Activated naive CD4-positive, alpha-beta T cell treated with anti-CD3 and anti-CD28 coated beads, Interleukin-2, amount 50 U/mL, for 24 hours (primary cell): Measurements from ENCODE around the gene REG4.

ENCODE experiments used
- H3K27ac Mint-ChIP-seq: one replicate; pipeline ENCODE4 v1.8.0; 2021; ENCODE audit warnings: mild to moderate bottlenecking, mixed read lengths
- H3K27me3 Mint-ChIP-seq: one replicate; pipeline ENCODE4 v1.8.0; 2021; ENCODE audit warnings: mixed read lengths
- H3K36me3 Mint-ChIP-seq: one replicate; pipeline ENCODE4 v1.8.0; 2021; ENCODE audit warnings: mixed read lengths
- H3K4me1 Mint-ChIP-seq: one replicate; pipeline ENCODE4 v1.8.0; 2021; ENCODE audit warnings: mixed read lengths
- H3K4me3 Mint-ChIP-seq: one replicate; pipeline ENCODE4 v1.8.0; 2021; ENCODE audit warnings: mild to moderate bottlenecking, mixed read lengths
- H3K9me3 Mint-ChIP-seq: one replicate; pipeline ENCODE4 v1.8.0; 2021; ENCODE audit warnings: mixed read lengths

Gene REG4

GRCh38 chr1:119816407-119816806 lies 5.1 kb upstream of the REG4 start:
- H3K27ac Mint-ChIP-seq: no peak overlapping the region
- peaks cover 6% of the 10 kb centered on the region for H3K27me3 Mint-ChIP-seq
- no peaks in the 10 kb centered on the region for H3K4me1 Mint-ChIP-seq
- H3K36me3 Mint-ChIP-seq: no peaks in the 10 kb centered on the region
- no peak overlapping the region for H3K4me3 Mint-ChIP-seq
- H3K9me3 Mint-ChIP-seq: no peaks in the 10 kb centered on the region

- H3K4me1 Mint-ChIP-seq: no peaks in the 10 kb centered on the region
- H3K9me3 Mint-ChIP-seq: no peaks in the 10 kb centered on the region
- H3K27ac Mint-ChIP-seq: no peak overlapping the region
- H3K36me3 Mint-ChIP-seq: no peaks in the 10 kb centered on the region
- no peak overlapping the region for H3K4me3 Mint-ChIP-seq
- peaks cover 6% of the 10 kb centered on the region for H3K27me3 Mint-ChIP-seq
Observed at GRCh38 chr1:119815928-119816327, 4.7 kb upstream of the REG4 start.

- no peak overlapping the region for H3K27ac Mint-ChIP-seq
- H3K4me1 Mint-ChIP-seq: no peaks in the 10 kb centered on the region
- peaks cover 6% of the 10 kb centered on the region for H3K27me3 Mint-ChIP-seq
- no peak overlapping the region for H3K4me3 Mint-ChIP-seq
- no peaks in the 10 kb centered on the region for H3K36me3 Mint-ChIP-seq
- H3K9me3 Mint-ChIP-seq: no peaks in the 10 kb centered on the region
Observed at GRCh38 chr1:119815361-119815760, 4.1 kb upstream of the REG4 start.

- no peak overlapping the region for H3K4me3 Mint-ChIP-seq
- no peak overlapping the region for H3K27ac Mint-ChIP-seq
- peaks cover 7% of the 10 kb centered on the region for H3K27me3 Mint-ChIP-seq
- H3K9me3 Mint-ChIP-seq: no peaks in the 10 kb centered on the region
- no peaks in the 10 kb centered on the region for H3K36me3 Mint-ChIP-seq
- H3K4me1 Mint-ChIP-seq: peaks cover 1% of the 10 kb centered on the region
Observed at GRCh38 chr1:119814288-119814687, 3.0 kb upstream of the REG4 start.

- Mint-ChIP-seq H3K4me1 (peaks cover 5% of the 10 kb centered on the region), H3K4me3 (no peak overlapping the region), H3K36me3 (no peaks in the 10 kb centered on the region), H3K27ac (no peak overlapping the region), H3K27me3 (peaks cover 8% of the 10 kb centered on the region), H3K9me3 (no peaks in the 10 kb centered on the region)
Observed at GRCh38 chr1:119811985-119812557, 811 bp upstream of the REG4 start.

GRCh38 chr1:119808972-119809550 lies 2.2 kb downstream of the REG4 start:
- Mint-ChIP-seq H3K9me3 (no peaks in the 10 kb centered on the region), H3K27me3 (peaks cover 5% of the 10 kb centered on the region), H3K4me3 (peak overlapping the region; percentile 34), H3K27ac (no peak overlapping the region), H3K36me3 (no peaks in the 10 kb centered on the region), H3K4me1 (peaks cover 5% of the 10 kb centered on the region)

- no peaks in the 10 kb centered on the region for H3K36me3 Mint-ChIP-seq
Observed at GRCh38 chr1:119808491-119808890, 2.8 kb downstream of the REG4 start.

GRCh38 chr1:119806489-119806888 lies 4.8 kb downstream of the REG4 start:
- no peaks in the 10 kb centered on the region for H3K36me3 Mint-ChIP-seq
- no peak overlapping the region for H3K27ac Mint-ChIP-seq
- no peak overlapping the region for H3K4me3 Mint-ChIP-seq
- H3K9me3 Mint-ChIP-seq: no peaks in the 10 kb centered on the region
- peaks cover 5% of the 10 kb centered on the region for H3K4me1 Mint-ChIP-seq
- H3K27me3 Mint-ChIP-seq: peaks cover 4% of the 10 kb centered on the region

More at GRCh38 chr1:119808491-119808890, 2.8 kb downstream of the REG4 start:
- H3K4me1 Mint-ChIP-seq: peaks cover 5% of the 10 kb centered on the region
- no peak overlapping the region for H3K4me3 Mint-ChIP-seq
- H3K9me3 Mint-ChIP-seq: no peaks in the 10 kb centered on the region
- peaks cover 5% of the 10 kb centered on the region for H3K27me3 Mint-ChIP-seq
- no peak overlapping the region for H3K27ac Mint-ChIP-seq

- H3K4me1 Mint-ChIP-seq: peaks cover 5% of the 10 kb centered on the region
- H3K9me3 Mint-ChIP-seq: no peaks in the 10 kb centered on the region
- H3K4me3 Mint-ChIP-seq: no peak overlapping the region
- no peaks in the 10 kb centered on the region for H3K36me3 Mint-ChIP-seq
- H3K27me3 Mint-ChIP-seq: peaks cover 4% of the 10 kb centered on the region
- H3K27ac Mint-ChIP-seq: no peak overlapping the region
Observed at GRCh38 chr1:119805746-119806145, 5.5 kb downstream of the REG4 start.

GRCh38 chr1:119805247-119805646 lies 6.0 kb downstream of the REG4 start:
- Mint-ChIP-seq H3K9me3 (no peaks in the 10 kb centered on the region), H3K27ac (no peak overlapping the region), H3K27me3 (peaks cover 4% of the 10 kb centered on the region), H3K36me3 (no peaks in the 10 kb centered on the region), H3K4me3 (no peak overlapping the region), H3K4me1 (peaks cover 7% of the 10 kb centered on the region)

- Mint-ChIP-seq H3K36me3 (no peaks in the 10 kb centered on the region), H3K27me3 (no peaks in the 10 kb centered on the region), H3K27ac (peak overlapping the region; percentile 43), H3K4me1 (peaks cover 11% of the 10 kb centered on the region), H3K4me3 (no peak overlapping the region), H3K9me3 (no peaks in the 10 kb centered on the region)
Observed at GRCh38 chr1:119799599-119800177, 11.6 kb downstream of the REG4 start.

- peak overlapping the region; percentile 54 for H3K4me3 Mint-ChIP-seq
- no peak overlapping the region for H3K27ac Mint-ChIP-seq
- peaks cover 11% of the 10 kb centered on the region for H3K4me1 Mint-ChIP-seq
- H3K27me3 Mint-ChIP-seq: no peaks in the 10 kb centered on the region
- no peaks in the 10 kb centered on the region for H3K36me3 Mint-ChIP-seq
- H3K9me3 Mint-ChIP-seq: no peaks in the 10 kb centered on the region
Observed at GRCh38 chr1:119799003-119799402, 12.3 kb downstream of the REG4 start.

- Mint-ChIP-seq H3K36me3 (no peaks in the 10 kb centered on the region), H3K4me1 (peaks cover 11% of the 10 kb centered on the region), H3K4me3 (no peak overlapping the region), H3K9me3 (no peaks in the 10 kb centered on the region), H3K27me3 (peaks cover 2% of the 10 kb centered on the region), H3K27ac (no peak overlapping the region)
Observed at GRCh38 chr1:119797606-119798005, 13.7 kb downstream of the REG4 start.

- Mint-ChIP-seq H3K27ac (no peak overlapping the region), H3K27me3 (peaks cover 2% of the 10 kb centered on the region), H3K4me3 (no peak overlapping the region), H3K4me1 (peaks cover 11% of the 10 kb centered on the region), H3K36me3 (no peaks in the 10 kb centered on the region), H3K9me3 (no peaks in the 10 kb centered on the region)
Observed at GRCh38 chr1:119797162-119797561, 14.1 kb downstream of the REG4 start.

- no peaks in the 10 kb centered on the region for H3K36me3 Mint-ChIP-seq
- no peak overlapping the region for H3K27ac Mint-ChIP-seq
- peaks cover 11% of the 10 kb centered on the region for H3K4me1 Mint-ChIP-seq
- no peaks in the 10 kb centered on the region for H3K9me3 Mint-ChIP-seq
- no peak overlapping the region for H3K4me3 Mint-ChIP-seq
- H3K27me3 Mint-ChIP-seq: peaks cover 2% of the 10 kb centered on the region
Observed at GRCh38 chr1:119795261-119796200, 15.7 kb downstream of the REG4 start.

- Mint-ChIP-seq H3K9me3 (no peaks in the 10 kb centered on the region), H3K4me3 (no peak overlapping the region), H3K27me3 (peaks cover 5% of the 10 kb centered on the region), H3K4me1 (peaks cover 6% of the 10 kb centered on the region), H3K36me3 (no peaks in the 10 kb centered on the region), H3K27ac (no peak overlapping the region)
Observed at GRCh38 chr1:119794876-119795240, 16.4 kb downstream of the REG4 start.
